Thoracic aorta (tissue), 2 donors: Measurements from ENCODE around the gene DEGS2. TPM values are rescaled to one million over a fixed set of nuclear protein-coding genes. Genes with fewer than 3 reads are reported as not detected.

Experiments
- ATAC-seq: fragments of 150-250 bp; one replicate; pipeline ENCODE4 v1.8.0; 2017; ENCODE audit warnings: low read depth; ENCODE audit not compliant: insufficient number of reproducible peaks, low FRiP score
- DNase-seq: peaks from one replicate; pipeline ENCODE4 v3.0.0-alpha.2; 2020; ENCODE audit warnings: low spot score
- H3K27ac ChIP-seq, 2 donors: fragments of 200-600 bp; sonication (generic); 1 replicate in 1 of 2; 2 replicates in 1 of 2; pipeline ENCODE4 v1.5.1; 2016; ENCODE audit warnings: mild to moderate bottlenecking in 2 of 2, moderate library complexity in 2 of 2
- H3K27me3 ChIP-seq: fragments of 200-600 bp; sonication (generic); replicated peaks from 2 replicates; pipeline ENCODE4 v1.6.0; 2016; ENCODE audit warnings: mild to moderate bottlenecking; ENCODE audit not compliant: insufficient read depth
- H3K36me3 ChIP-seq: fragments of 200-600 bp; sonication (generic); one replicate; pipeline ENCODE4 v1.5.1; 2016
- H3K4me1 ChIP-seq, 2 donors: fragments of 200-600 bp; sonication (generic); 1 replicate in 1 of 2; 2 replicates in 1 of 2; pipeline versions ENCODE4 v1.5.1 to v1.6.0; 2016; ENCODE audit warnings: low read depth in 2 of 2, mild to moderate bottlenecking in 1 of 2; ENCODE audit not compliant: control insufficient read depth in 1 of 2
- H3K4me3 ChIP-seq: fragments of 200-600 bp; sonication (generic); 2 replicates; pipeline ENCODE4 v1.5.1; 2016; ENCODE audit warnings: mild to moderate bottlenecking
- H3K9me3 ChIP-seq: fragments of 200-600 bp; sonication (generic); 2 replicates; pipeline ENCODE4 v1.5.1; 2016
- total RNA-seq, 2 donors: library from RNA; depleted of rRNA; stranded (reverse); fragments of >200 nt; gene quantifications; one replicate each; pipeline versions ENCODE4 v1.1.0 to v1.2.3, GENCODE V29; 2016
- TF ChIP-seq, protein P1 (sequence below): fragments of 200-600 bp; sonication (generic); IDR thresholded peaks from one replicate; pipeline ENCODE4 v1.5.1; 2019; ENCODE audit warnings: antibody characterized with exemption

DEGS2 gene
- total RNA-seq, 2 donors from 2014 or later, result 0.28 TPM; not detected in 1

DNA sequence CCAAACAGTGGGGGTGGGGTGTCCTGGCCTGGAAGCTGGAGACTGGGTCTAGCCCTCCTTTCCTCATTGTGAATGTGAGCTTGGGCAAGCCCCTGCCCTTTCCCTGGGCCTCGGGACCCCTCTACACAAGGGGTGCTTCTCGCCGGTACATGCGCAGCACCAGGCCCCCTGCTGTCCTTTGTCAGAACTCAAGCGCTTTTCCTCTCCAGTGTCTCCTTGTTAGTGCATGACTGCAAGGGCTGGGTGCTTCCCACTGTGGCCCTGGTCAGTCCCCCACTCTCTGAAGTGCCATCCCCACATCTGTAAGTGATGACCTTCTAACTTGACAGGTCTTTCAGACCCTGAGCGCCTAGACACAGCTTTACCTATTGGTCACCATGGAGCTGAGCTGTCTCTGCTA is 44.2 kb downstream of the DEGS2 start:
- no peak overlapping the region for H3K27ac ChIP-seq
- H3K36me3 ChIP-seq, result no peaks in the 10 kb centered on the region
- DNase-seq, result no peak
- no peaks in the 10 kb centered on the region for H3K27me3 ChIP-seq
- H3K4me3 ChIP-seq, result no peak overlapping the region
- no peak for ATAC-seq
- peaks cover 0 to 11% of the 10 kb centered on the region in 2 donors for H3K4me1 ChIP-seq
- TF ChIP-seq, protein P1, sequence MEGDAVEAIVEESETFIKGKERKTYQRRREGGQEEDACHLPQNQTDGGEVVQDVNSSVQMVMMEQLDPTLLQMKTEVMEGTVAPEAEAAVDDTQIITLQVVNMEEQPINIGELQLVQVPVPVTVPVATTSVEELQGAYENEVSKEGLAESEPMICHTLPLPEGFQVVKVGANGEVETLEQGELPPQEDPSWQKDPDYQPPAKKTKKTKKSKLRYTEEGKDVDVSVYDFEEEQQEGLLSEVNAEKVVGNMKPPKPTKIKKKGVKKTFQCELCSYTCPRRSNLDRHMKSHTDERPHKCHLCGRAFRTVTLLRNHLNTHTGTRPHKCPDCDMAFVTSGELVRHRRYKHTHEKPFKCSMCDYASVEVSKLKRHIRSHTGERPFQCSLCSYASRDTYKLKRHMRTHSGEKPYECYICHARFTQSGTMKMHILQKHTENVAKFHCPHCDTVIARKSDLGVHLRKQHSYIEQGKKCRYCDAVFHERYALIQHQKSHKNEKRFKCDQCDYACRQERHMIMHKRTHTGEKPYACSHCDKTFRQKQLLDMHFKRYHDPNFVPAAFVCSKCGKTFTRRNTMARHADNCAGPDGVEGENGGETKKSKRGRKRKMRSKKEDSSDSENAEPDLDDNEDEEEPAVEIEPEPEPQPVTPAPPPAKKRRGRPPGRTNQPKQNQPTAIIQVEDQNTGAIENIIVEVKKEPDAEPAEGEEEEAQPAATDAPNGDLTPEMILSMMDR, result no peak
- no peaks in the 10 kb centered on the region for H3K9me3 ChIP-seq

DNA sequence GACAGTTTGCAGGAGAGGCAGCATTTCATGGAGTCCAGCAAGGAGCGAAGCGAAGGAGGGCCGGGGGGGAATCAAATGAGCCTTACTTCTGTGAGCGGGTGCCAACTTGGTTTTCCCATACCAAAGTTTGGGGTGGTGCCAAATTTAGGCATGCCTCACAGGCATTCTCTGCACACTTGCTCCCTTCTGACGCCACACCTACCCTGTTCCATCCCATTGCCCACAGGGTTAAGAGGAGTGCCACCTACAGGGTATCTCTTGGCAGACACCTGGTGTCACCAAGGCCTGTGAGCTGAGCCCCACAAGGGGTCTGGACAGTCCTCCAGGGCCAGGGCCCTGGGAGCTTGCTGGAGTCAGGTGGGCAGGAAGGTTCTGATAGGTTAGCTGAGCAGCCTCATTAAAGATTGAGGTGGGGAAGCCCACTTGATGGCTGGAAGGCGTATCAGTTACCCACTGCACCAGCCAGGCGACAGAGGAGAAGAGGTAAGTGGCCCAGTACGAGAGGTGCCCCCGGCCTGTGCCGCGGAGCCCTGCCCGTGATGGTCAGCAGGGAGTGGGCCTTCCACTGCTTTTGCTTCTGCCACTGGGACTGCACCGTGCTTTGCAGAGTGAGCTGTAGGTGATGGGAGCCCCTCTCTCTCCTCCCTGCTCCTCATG is 45.2 kb downstream of the DEGS2 start:
- no peaks in the 10 kb centered on the region for H3K36me3 ChIP-seq
- ATAC-seq, result no peak
- no peaks in the 10 kb centered on the region for H3K27me3 ChIP-seq
- peaks cover 0 to 11% of the 10 kb centered on the region in 2 donors for H3K4me1 ChIP-seq
- DNase-seq, result no peak
- no peaks in the 10 kb centered on the region for H3K9me3 ChIP-seq
- H3K4me3 ChIP-seq, result no peak overlapping the region
- H3K27ac ChIP-seq, result no peak overlapping the region
- TF ChIP-seq, protein P1, result no peak

DNA sequence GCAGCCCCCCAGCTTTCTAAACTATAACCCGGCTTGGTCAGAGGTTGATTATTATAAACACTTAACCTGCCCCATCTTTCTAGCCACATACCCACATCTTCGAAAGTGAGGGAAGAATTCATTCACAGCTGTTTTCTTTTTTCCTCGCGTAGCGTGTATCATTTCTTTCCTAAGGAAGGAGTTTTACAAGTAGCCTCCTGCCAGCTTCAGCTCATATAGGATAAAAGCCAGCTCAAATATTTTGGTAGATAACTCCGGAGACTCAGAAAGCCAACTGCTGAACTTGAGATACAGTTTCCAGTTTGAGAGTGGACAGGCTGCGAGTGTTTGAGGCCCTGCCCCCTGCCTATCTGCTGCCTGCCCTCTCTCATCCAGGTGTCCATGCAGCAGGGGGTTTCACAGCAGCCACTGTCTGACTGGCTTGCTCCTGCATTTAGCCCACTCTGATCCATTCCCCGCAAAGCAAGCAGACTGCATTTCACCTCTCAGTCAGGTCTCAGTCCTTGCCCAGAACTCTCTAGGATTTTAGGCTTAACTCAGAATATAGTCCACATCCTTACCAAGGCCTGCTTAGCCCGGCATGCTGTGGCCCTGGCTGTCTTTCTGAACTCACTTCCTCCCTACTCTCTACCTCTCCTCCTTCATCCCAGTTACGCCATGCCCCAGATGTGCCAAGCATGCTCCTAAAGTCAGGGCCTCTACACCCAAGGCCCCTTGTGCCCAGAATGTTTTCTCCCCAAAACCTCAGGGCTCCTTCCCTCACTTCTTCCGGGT is 47.3 kb downstream of the DEGS2 start:
- Histone ChIP-seq H3K4me1 (peaks cover 0 to 30% of the 10 kb centered on the region in 2 donors), H3K36me3 (no peaks in the 10 kb centered on the region), H3K9me3 (no peaks in the 10 kb centered on the region), H3K27me3 (no peaks in the 10 kb centered on the region), H3K4me3 (no peak overlapping the region), H3K27ac (no peak overlapping the region)
- ATAC-seq (no peak), DNase-seq (no peak)
- TF ChIP-seq, protein P1, result no peak

DNA sequence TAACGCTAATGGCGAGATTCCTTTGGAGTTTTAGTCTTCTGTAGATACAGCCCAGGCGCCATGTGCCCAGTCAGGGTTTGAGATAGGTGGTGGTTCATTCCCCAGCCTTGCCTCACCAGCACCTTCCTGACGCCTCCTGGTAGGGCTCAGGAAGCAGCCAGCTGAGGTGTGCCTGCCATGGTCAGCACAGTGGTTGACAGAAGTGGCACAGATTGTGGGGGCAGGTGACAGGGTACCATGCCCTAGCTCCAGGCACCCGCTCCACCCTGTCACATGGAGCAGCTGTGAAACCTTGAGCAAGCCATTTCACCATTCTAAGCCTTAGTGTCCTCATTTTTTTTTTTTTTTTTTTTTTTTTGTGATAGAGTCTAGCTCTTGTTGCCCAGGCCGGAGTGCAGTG is 48.6 kb downstream of the DEGS2 start:
- Histone ChIP-seq H3K4me1 (peaks cover 0 to 32% of the 10 kb centered on the region in 2 donors), H3K36me3 (no peaks in the 10 kb centered on the region), H3K27ac (no peak overlapping the region), H3K4me3 (no peak overlapping the region), H3K9me3 (no peaks in the 10 kb centered on the region), H3K27me3 (no peaks in the 10 kb centered on the region)
- ATAC-seq (no peak), DNase-seq (no peak)
- TF ChIP-seq, protein P1, result no peak

DNA sequence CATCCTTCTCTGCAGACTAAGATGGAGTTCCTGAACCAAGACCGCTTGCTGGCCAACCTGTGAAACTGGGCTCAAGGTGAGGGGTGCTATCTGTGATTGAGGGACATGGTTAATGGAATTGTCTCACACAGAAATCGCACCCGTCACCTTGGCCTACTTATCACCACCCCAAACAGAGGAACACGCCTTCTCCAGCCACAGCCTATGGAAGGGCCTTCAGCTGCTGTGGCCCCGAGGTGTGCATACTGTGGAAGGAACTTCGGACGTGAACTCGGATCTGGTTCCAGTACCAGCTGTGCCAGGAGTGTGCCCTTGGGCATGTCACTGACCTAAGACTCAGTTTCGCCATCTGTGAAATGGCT is 49.9 kb downstream of the DEGS2 start:
- no peak for ATAC-seq
- no peak for DNase-seq
- Histone ChIP-seq H3K27me3 (no peaks in the 10 kb centered on the region), H3K4me1 (peaks cover 8 to 45% of the 10 kb centered on the region in 2 donors), H3K9me3 (no peaks in the 10 kb centered on the region), H3K4me3 (no peak overlapping the region), H3K27ac (no peak overlapping the region), H3K36me3 (no peaks in the 10 kb centered on the region)
- TF ChIP-seq, protein P1, result no peak
